NCI-H82 treated with DMSO at 0.1 percent for 48 hours (cell line): ENCODE results near the gene FBN1.

ENCODE experiments used
- DNase-seq: peaks from one replicate; lab custom pipeline; 2025; ENCODE audit not compliant: unreplicated experiment; lab: John Stamatoyannopoulos, UW

FBN1 gene

DNA sequence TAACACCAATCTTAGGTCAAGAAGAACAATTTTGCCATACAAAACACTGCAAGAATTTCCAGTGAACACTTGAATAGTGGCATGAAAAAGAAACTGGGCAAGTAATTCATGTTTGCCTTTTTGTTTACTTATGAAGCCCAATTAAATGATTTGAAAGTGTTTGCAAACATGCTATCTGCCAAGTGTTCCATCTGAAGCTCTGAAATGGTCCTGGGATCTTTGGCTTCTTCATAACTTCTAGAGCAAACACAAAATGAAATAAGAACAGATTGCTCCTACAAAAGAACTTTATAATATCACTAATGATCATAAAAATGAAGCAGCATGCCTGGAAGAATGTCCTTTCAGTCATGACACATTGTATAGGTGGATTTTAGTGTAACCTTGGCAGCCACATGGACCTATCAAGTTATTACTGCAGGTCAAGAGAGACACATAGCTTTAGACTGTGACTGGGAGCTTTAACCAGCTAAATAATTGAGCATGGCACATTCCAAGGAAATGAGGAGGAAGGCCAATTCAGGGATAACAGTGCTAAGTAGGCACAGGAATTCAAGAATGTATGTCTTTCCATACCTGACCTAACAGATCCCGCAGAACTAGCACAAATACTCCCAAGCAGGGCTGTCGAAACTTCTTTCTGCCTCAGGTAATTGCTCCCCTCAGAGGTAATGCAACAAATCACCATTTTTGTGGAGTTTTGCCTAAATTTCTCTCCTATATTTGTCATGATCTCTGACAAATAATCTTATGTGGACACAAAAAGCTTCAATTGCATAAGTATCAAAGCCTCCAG is 169.7 kb downstream of the FBN1 start:
- DNase-seq: no peak

DNA sequence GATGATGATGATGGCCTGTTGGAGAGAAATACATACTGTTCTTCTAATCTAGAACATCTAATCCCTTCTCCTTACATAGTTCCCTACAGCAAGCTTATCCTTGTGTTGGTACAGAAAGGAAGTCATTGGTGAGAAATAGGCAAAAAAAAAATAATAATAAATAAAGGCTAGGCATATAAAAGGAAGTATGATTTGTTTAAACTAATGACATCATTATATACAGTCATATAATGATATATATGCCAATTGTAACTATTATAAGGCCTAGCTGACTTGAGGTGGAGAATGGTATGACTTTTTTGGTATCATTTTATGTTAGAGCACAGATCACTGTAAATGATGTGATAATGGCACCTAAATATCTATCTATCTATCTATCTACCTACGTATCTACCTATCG is 171.8 kb downstream of the FBN1 start:
- DNase-seq: no peak

DNA sequence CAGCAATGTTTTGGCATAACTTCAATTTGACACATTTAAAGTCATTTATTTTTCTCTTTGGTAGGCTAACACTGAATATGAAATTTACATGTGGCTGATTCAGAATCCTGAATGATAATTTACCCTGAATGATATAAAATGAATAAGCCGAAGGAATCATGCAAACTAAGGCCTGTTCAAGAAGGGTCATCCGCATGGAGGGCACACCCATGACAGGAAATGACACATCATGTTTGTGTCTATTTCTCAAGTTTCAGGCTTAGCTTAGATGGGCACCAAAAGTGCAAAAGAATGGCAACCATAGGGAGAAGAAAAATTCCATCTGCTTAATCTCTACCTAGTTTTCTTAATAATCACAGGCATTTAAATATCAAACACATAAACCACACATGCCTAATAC is 172.8 kb downstream of the FBN1 start:
- DNase-seq: no peak

DNA sequence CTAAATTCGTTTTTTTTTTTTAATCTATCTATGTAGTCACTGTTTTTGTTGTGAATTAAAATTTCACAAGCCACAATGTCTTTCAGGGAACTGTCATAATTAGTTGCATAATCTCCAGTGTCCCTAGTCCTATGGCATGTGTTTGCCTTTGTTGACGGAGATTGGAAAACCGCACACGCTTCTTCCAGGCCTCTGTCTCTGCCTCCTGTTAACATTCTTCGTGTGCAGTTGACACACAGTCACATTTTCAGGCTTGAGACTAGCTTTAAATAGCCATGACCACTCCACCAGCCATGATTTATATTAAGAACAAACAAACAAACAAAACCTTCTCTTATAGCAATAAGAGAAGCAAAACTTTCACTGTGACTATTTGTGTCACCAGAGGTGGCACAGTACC is 174.4 kb downstream of the FBN1 start:
- no peak for DNase-seq

DNA sequence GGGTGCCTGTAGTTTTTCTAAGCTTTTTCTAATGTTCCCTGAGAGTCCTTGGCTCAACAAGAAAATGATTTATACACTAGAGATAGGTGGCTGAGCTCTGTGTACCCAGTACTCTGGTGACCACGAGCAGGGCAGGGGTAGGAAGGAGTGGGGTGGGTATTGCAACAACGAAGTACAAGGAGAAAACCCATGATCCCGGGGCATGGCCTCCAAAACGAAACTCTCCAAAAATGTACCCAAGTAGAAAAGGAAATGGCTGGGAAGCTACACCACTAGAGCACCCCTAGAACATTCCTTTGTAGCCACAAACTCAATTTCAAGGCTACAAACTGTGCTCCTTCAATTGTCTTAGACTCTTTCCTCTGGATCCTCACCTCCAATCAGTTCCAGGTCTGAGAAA is 175.4 kb downstream of the FBN1 start:
- no peak for DNase-seq

DNA sequence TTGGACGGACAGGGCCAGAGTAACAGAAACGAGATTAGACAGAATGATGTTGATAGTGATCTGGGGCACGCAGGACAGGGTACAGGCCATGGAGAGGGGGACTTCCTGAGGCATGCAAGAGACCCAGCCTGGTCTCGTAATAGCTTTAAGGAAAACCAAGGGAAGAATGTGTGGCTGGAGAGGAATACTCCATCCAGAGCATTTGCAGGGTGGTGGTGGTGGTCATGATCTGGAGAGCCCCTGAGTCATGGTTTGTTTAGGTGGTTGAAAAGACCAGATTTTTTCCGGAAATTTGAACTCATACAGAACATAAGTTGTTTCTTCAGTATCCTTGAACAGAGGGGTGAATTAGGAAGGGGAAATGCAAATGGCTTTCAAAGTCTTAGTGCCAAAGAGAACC is 175.8 kb downstream of the FBN1 start:
- no peak for DNase-seq

DNA sequence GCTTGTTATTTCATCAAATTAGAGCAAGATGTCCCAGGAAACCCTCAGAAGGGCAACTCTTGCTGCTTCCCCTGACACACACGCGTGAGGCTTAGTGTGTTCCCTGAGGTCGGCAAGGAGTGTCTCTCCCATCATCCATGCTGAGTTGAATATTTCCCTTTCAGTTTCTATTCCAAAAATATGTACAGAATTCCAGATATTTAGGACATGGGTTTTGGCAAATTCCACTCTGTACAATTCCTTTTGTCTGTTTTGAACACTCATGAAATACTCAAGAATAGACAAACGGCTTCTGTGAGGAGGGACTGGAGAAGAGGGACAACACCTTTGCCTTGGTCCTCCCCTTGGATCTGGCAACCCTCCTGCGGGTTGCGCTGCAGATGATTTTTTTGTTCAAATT is 176.2 kb downstream of the FBN1 start:
- DNase-seq: no peak

DNA sequence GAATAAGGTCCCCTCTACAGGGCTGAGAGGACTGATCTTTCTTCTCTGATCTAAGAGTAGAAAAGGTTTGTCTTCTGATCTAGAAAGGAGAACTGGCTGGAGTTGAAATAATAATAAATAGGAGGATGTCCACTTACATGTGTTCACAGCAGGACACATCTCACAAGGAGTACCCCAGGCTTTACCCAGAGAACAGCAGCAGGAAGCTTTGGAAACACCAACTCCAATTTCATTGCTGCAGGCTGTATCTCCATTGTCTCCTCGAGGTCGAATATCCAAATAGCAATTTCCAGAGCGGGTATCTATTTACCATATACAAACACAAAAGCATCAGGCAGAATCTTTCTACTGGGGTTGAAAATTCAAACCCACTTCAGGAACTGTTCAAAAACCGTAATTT is 177.7 kb downstream of the FBN1 start:
- DNase-seq: no peak

DNA sequence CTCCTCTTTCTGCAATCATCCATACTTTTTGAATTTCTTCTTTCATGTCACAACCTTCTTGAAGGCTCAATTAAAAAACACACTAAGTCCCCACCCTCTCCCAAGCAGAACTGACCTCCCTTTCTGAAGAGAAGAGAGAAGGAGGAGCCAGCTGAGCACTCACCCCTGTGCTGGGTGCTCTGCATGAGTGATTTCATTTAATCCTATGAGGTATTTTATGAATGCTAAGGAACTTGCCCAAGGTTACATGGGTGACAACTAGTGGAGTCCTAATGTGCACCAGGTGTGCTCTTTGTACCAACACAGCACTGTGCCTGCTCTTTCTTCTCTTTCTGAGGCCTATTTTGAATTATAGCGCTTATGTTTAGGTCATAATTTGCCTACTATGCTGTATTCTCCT is 178.7 kb downstream of the FBN1 start:
- no peak for DNase-seq

DNA sequence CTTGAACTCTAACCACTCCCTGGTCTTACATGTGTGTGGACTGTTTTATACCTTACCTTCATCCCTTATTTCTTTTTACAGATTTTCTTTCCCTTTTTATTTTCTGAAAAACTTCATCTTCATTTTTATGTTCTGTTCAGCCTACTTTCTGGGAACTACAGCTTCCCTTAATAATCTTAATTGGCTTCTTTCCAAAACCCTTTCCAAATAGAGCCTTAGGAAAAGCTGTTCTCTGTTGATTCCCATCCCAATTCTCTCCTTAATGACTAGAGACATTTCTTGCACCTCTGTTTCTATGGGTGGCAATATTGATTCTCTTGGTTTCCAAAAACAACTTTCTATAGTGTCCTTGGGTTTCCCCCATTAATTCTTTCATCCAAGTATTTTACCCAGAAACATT is 179.4 kb downstream of the FBN1 start:
- DNase-seq: no peak

DNA sequence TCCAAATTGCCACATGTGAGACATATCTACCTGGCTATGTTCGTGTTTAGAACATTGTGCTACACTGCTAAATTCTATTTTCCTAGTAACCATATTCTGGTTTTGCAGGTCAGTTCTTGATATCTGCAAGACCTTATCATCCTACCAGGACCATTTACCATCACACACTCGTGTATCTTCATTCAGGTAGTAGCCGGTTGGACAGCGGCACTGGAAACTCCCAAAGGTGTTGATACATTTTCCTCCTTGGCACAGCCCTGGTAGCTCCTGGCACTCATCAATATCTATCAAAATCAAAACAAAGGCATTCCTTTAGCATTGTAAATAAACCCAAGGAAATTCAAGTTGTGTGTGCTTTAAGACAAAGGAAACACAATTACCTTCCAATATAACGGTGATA is 180.1 kb downstream of the FBN1 start:
- DNase-seq: no peak

DNA sequence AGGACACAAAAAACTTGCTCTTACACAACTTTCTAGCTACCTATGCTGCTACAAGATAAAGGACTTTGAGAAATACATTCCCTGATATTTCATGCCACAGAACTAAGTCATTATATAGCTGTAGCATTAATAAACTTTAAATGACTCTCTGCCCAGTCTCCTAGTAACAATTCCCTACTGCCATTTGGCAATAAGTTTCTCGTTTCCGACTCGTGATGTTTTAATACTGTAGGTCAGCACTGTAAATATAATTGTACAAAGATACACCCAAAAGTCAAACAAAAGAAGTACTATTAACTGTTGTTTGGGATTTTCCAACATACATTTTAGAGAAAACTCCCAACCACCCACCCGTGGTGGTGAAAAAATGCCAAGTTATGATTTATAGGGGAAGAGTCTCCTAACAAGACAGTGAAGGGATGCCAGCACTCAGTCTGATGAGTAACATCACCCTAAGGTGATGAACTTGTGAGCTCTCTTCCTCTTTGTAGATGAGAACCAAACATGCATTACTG is 182.1 kb downstream of the FBN1 start:
- DNase-seq: no peak

DNA sequence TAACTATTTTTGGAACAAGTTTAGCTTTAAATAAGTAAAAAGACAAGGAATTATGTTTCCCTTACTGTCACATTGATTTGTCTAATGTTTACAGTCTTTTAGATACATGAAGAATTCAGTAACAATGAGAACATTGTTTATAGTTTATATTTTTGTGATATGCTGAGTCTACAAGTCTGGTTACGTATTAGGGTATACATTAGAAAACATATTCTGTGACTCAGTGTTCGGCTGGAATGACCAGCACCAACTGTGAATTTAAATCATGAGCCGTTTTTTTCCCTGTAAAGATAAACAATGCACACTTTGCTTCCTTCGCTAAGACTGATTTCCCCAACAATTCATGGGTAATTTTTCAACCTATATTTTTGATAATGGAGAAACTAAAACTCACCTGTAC is 182.8 kb downstream of the FBN1 start:
- no peak for DNase-seq

DNA sequence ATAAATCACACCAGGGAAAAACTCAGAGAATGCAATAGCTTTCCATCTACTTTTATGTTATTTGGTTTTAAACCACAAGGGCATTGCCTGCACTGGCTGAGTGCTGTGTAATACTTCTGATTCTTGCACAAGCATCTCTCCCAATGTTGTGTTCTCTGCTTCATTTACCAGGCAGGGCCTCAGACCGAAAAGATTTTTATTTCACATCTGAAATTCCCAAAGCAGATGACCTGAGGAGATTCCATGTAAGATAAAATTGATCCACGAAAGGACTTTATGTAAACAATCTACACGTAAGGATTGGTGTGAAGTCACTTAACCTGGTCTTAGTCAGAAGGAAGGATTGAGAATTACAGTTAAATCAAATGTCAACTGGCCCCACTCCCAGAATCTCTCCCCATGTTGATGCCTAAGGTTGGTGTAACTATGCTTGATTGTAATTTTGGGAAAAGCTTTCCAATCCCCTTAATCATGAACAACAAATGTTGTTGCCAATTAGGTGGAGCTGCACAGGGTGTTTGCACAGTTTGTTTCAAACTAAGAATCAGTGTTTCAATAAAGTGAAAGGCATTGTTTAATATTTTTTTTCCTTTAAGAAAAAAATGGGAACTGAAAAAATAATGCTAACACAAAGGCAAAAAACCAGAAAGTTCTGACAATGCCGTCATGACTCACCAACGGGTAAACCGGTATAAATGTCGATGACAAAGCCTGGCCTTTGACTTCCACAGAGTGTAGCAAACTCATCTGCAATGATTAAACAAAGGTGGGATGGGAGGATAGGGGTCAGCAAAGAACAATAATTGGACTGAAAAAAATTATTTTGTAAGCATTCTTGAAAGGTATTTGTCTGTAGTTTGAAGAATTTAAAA is 185.7 kb downstream of the FBN1 start:
- DNase-seq: no peak

DNA sequence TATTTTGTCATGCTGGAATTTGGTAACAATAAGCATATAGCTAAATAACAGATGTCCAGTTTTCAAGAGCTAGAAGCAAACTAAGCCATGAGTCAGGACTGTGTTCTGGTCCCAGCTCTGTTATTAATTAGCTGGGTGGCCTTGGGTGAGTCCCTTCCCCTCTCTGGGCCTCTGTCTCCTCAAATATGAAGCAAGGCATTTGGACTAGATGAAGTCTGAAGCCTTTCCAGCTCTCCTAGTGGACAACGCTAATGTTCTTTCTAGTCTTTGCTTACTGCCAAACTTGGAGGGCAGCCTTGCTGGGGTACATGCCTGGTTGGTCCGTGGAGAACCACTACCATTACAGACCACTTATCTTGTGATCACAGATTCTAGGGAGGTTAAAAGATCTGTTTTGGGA is 186.6 kb downstream of the FBN1 start:
- DNase-seq: no peak

DNA sequence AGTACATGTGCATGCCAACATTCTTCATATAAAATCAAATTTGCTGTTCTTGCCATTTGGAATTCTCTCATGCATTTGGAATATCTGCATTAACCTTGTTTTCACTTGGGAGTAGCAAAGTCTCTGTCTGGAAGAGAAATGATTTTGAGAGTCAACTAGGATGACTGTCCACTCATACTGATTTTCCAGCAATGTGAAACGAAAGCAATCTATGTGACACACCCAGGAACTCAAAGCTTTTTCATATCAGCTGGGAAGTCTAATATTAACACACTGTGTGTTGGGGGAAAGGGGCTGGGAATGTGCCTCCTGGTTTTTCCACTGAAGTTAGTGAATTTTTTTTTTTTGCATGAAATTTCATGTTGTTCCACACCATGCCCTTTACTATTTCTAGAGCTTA is 189.4 kb downstream of the FBN1 start:
- no peak for DNase-seq

DNA sequence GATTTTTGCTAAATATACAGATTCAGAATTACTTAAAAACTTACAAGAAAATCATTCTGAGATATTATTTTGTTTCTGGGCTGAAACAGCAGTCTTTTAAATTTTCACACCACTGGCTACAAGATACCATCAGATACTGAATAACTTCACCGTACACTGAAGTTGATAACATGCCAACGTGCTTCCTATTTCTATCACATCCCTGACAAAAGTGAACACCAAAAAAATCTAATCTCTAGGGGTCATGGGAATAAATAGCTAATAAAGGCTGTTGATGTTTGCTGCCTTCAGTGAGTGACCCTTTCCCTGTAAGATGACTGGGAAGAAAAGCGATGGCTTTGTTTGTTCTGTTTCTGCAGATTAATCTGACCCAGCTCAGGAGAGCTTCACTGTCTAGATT is 193.8 kb downstream of the FBN1 start:
- no peak for DNase-seq

DNA sequence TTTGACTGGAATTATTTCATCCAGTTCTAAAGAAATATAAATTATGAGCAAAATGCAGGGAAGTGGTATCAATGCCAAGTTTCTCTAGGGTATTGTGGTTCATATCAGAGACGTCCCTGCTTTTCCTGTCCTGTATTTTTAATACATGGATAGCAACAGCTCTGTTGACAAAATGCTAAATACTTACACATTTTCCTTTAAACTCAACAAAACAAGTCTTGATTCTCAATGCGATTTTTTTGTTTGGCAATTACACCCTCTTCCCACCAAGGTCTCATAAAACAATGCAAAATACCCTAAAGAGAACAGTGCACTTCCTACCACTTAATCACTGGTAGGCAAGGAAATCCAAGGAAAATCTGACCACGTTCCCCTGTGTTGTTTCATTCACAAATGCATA is 194.3 kb downstream of the FBN1 start:
- no peak for DNase-seq

DNA sequence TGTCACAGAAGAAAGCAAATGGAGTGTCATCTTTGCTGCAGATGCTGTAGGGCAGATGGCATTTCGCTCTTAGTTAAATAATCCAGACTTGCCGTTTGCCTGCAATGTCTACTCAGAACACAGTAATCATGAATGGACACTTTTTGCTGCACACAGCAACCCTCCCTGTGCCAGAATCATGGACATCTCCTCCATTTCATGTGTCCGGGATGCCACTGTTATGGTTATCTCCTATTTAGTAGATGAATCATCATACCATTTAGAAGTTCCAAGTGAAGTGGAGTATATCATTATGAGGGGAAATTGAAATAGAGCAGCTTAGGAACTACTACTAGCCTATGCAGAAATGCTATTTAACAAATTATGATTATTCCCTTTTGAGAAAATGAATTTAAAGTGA is 195.8 kb downstream of the FBN1 start:
- no peak for DNase-seq

DNA sequence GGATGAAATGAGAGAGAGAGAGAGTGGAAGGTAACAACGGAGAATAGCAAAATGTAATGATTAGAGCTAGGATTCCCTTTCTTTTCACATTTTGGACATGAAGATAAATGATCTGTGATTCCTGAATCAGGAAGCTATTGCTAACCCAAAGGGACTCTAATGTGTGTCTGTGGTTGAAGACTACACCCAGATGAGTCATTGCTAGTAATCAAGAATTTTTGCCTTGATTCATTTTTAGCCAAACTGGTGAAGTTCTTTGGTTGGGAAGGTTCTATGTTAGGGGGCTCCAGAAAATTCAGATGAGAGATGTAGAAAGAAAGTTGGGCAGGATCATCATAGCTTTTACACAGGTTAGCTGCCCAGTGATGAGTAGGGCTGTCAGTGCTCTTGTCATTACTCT is 197.9 kb downstream of the FBN1 start:
- DNase-seq: no peak

DNA sequence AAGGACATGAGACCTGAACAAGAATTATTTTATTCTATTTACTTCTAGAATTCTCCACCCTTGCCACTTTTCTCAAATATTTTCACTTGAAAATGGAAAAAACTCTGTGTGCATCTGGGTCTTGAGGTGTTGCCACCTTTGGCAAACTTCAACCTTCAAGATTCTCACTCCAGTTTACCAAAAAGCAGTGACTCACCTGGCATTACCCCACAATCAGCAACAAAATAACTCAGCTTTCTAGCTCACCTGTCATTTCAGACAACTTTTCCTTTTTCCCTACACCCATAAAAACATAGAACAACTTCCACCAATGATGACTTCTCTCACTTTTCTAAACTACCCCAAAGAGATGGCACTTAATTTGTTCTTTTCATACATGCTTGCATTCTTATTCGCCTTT is 198.5 kb downstream of the FBN1 start:
- no peak for DNase-seq

DNA sequence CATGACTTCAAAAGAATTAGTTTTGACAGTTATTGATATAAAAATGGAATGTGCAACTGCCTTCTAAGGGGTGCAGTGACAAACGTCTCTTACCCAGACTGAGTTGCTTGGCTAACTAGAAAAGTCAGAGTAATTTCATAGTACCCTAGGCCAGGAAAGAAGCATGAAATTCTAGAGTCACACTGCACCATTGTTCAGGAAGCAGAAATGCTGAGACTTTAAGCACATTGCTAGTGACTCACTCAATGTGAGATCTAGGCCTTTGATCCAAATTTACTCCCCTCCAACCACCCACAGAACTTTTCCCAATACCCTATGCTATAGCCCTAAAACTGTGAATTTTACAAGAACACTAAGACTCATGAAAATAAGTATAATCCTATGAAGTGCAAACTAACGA is 203.5 kb downstream of the FBN1 start:
- DNase-seq: no peak
